ENCODE data around the gene NAA16. TPM values are rescaled to one million over a fixed set of nuclear protein-coding genes. Genes with fewer than 3 reads are reported as not detected.

The NAA16 gene
- total RNA-seq, 6 experiments from 2014 or later = 5.0 to 9.9 (median 7.6) TPM

DNA sequence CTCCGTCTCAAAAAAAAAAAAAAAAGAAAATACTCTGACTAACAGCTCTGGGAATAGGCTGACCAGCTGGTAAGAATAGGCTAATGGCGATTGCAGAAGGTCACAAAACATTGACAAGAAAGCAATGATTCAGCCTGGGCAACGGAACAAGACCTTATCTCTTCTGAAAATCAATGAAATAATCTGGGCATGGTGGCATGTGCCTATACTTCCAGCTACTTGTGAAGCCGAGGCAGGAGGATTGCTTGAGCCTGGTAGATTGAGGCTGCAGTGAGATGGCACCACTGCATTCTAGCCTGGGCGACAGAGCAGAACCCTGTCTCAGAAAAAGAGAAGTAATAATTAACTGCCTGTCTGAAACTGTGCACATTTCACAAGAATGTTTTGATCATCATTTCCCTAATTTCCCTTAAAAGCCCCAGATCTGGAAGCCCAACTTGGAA, 28.9 kb upstream of the NAA16 start:
- Histone ChIP-seq H3K27ac (no peak overlapping the region), H3K4me3 (no peak overlapping the region), H3K36me3 (no peaks in the 10 kb centered on the region), H3K9me3 (no peaks in the 10 kb centered on the region), H3K27me3 (no peaks in the 10 kb centered on the region), H3K4me1 (no peaks in the 10 kb centered on the region)
- WGBS (ENCODE audit: insufficient coverage, low coverage, low lambda C conversion rate, missing lambda C conversion rate) = 59% methylated on average over 4 of the region's 5 CpGs
- intact Hi-C loops (cut with DNase I) = no loop called here
- peak in 1 of 4 donors; percentile 18 for ATAC-seq
- TF ChIP-seq CTCF (IDR thresholded peaks at IDR 0.05) (no peak), POLR2A (IDR thresholded peaks at IDR 0.05) (no peak)
- DNase-seq = no peak

GRCh38 chr13:41284512-41285288, 26.4 kb upstream of the NAA16 start:
- 84% methylated on average over 5 of the region's 13 CpGs for WGBS (ENCODE audit: insufficient coverage, low coverage, low lambda C conversion rate, missing lambda C conversion rate)
- H3K36me3 ChIP-seq = no peaks in the 10 kb centered on the region
- H3K4me3 ChIP-seq = no peak overlapping the region
- DNase-seq = no peak
- no peaks in the 10 kb centered on the region for H3K9me3 ChIP-seq
- no peaks in the 10 kb centered on the region for H3K4me1 ChIP-seq
- TF ChIP-seq CTCF (IDR thresholded peaks at IDR 0.05) = no peak
- H3K27me3 ChIP-seq = no peaks in the 10 kb centered on the region
- no peak for ATAC-seq
- no peak overlapping the region for H3K27ac ChIP-seq
- intact Hi-C loops (cut with DNase I) = no loop called here

DNA sequence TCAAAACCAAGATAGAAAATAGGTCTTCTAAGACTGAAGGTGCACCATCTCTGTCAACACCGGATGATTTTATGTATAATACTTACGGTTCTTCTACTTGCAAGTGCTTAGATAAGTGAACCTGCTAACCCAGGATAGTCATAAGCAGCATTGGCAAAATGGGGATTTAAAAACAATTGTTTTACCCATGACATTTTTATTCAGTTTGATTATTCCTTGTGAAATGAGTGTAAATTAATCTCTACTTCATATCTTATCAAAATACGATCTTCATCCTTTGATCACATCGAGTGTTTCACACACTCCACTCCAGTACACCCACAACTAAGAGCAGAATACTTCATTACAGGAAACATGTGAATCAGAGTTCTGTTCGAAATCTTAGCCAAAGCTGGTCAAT, 24.7 kb upstream of the NAA16 start:
- WGBS (ENCODE audit: insufficient coverage, low coverage, low lambda C conversion rate, missing lambda C conversion rate) = 71% methylated on average over 5 of the region's 5 CpGs

GRCh38 chr13:41289463-41289881, 21.6 kb upstream of the NAA16 start:
- no peak for TF ChIP-seq CTCF (IDR thresholded peaks at IDR 0.05)
- no peak for TF ChIP-seq POLR2A (IDR thresholded peaks at IDR 0.05)
- DNase-seq (no peak), ATAC-seq (no peak)
- no peak overlapping the region for H3K4me3 ChIP-seq
- H3K27me3 ChIP-seq = no peaks in the 10 kb centered on the region
- H3K4me1 ChIP-seq = no peaks in the 10 kb centered on the region
- H3K36me3 ChIP-seq = no peaks in the 10 kb centered on the region
- no peaks in the 10 kb centered on the region for H3K9me3 ChIP-seq
- WGBS (ENCODE audit: insufficient coverage, low coverage, low lambda C conversion rate, missing lambda C conversion rate) = 28% methylated on average over 4 of the region's 10 CpGs
- intact Hi-C loops (cut with DNase I) = no loop called here
- H3K27ac ChIP-seq = no peak overlapping the region

More for the DNA sequence above, 24.7 kb upstream of the NAA16 start:
- no peaks in the 10 kb centered on the region for H3K4me1 ChIP-seq
- H3K27ac ChIP-seq = no peak overlapping the region
- ATAC-seq = no peak
- TF ChIP-seq CTCF (IDR thresholded peaks at IDR 0.05) (no peak), POLR2A (IDR thresholded peaks at IDR 0.05) (no peak)
- H3K27me3 ChIP-seq = no peaks in the 10 kb centered on the region
- H3K36me3 ChIP-seq = no peaks in the 10 kb centered on the region
- no peaks in the 10 kb centered on the region for H3K9me3 ChIP-seq
- DNase-seq = no peak
- H3K4me3 ChIP-seq = no peak overlapping the region
- intact Hi-C loops (cut with DNase I) = no loop called here
